LHCN-M2 (cell line): ENCODE results near the gene BRINP2. TPM values are rescaled to one million over a fixed set of nuclear protein-coding genes. Genes with fewer than 3 reads are reported as not detected.
A peak's percentile ranks its signal among the peaks of the same experiment; 100 is the strongest.

Experiments used
- DNase-seq: peaks from one replicate; pipeline ENCODE4 v3.0.0-alpha.2; 2012; ENCODE audit warnings: low read depth
- polyA plus RNA-seq: library from polyadenylated mRNA; unstranded; fragments of >200 nt; gene quantifications from one replicate; pipeline ENCODE4 v1.2.1, GENCODE V29; 2012; ENCODE audit warnings: missing spikeins
- total RNA-seq: library from RNA; depleted of rRNA; stranded (reverse); fragments of >200 nt; gene quantifications from 2 replicates; pipeline ENCODE4 v1.2.3, GENCODE V29; 2014; rRNA removed

BRINP2 gene
- 0.46 and 0.71 TPM in 2 replicates for total RNA-seq
- polyA plus RNA-seq = not detected

- DNase-seq = peak; percentile 31
Measured at GRCh38 chr1:177170756-177171535, at the start of gene BRINP2. TSS of gene BRINP2 (plus strand) at chr1:177170958. CDS start at chr1:177229877, 58,919 bp downstream.

GRCh38 chr1:177122461-177123251, 48.1 kb upstream of the BRINP2 start:
- no peak for DNase-seq

GRCh38 chr1:177124577-177125278, 46.0 kb upstream of the BRINP2 start:
- no peak for DNase-seq

- no peak for DNase-seq
Measured at GRCh38 chr1:177126267-177126666, 44.5 kb upstream of the BRINP2 start.

GRCh38 chr1:177128665-177129281, 42.0 kb upstream of the BRINP2 start:
- no peak for DNase-seq

GRCh38 chr1:177130451-177130945, 40.3 kb upstream of the BRINP2 start:
- DNase-seq = no peak

GRCh38 chr1:177131723-177132122, 39.0 kb upstream of the BRINP2 start:
- no peak for DNase-seq

- DNase-seq = no peak
Measured at GRCh38 chr1:177132141-177132540, 38.6 kb upstream of the BRINP2 start.

GRCh38 chr1:177133977-177134538, 36.7 kb upstream of the BRINP2 start:
- DNase-seq = no peak

GRCh38 chr1:177135250-177135649, 35.5 kb upstream of the BRINP2 start:
- DNase-seq = no peak

GRCh38 chr1:177137814-177138213, 32.9 kb upstream of the BRINP2 start:
- no peak for DNase-seq

GRCh38 chr1:177138347-177138746, 32.4 kb upstream of the BRINP2 start:
- DNase-seq = no peak

GRCh38 chr1:177142010-177142409, 28.7 kb upstream of the BRINP2 start:
- no peak for DNase-seq

GRCh38 chr1:177142791-177143271, 27.9 kb upstream of the BRINP2 start:
- no peak for DNase-seq

GRCh38 chr1:177145106-177146070, 25.4 kb upstream of the BRINP2 start:
- DNase-seq = peak; percentile 3

GRCh38 chr1:177146499-177146898, 24.3 kb upstream of the BRINP2 start:
- DNase-seq = no peak

GRCh38 chr1:177162243-177162642, 8.5 kb upstream of the BRINP2 start:
- DNase-seq = no peak

GRCh38 chr1:177163844-177164379, 6.8 kb upstream of the BRINP2 start:
- no peak for DNase-seq

- no peak for DNase-seq
Measured at GRCh38 chr1:177164380-177165068, 6.2 kb upstream of the BRINP2 start, which contains the start of gene ASTN1. TSS of gene ASTN1 (minus strand) at chr1:177164712. CDS start at chr1:177164676, 36 bp downstream.
